Gastroesophageal sphincter (tissue), 3 donors: ENCODE data around the gene UBE4B.

ENCODE experiments used
- EP300 ChIP-seq: sonication (generic); formaldehyde crosslinking; IDR thresholded peaks from one replicate; pipeline ENCODE4 v1.6.1; 2017; ENCODE audit warnings: antibody characterized with exemption, mild to moderate bottlenecking
- POLR2A ChIP-seq, 2 donors: fragments of 450-650 bp; IDR thresholded peaks; one replicate each; pipeline ENCODE4 v1.6.1; 2017; ENCODE audit warnings: antibody characterized with exemption in 2 of 2, mild to moderate bottlenecking in 2 of 2, moderate library complexity in 1 of 2
- POLR2AphosphoS5 ChIP-seq: sonication (generic); formaldehyde crosslinking; IDR thresholded peaks from one replicate; pipeline ENCODE4 v1.6.1; 2017; ENCODE audit warnings: antibody characterized with exemption
- TF ChIP-seq, protein P1 (sequence below), 4 experiments: fragments of 200-600 bp in 2 of 4; fragments of 450-650 bp in 2 of 4; sonication (generic) in 1 of 4; IDR thresholded peaks; one replicate each; pipeline ENCODE4 v1.5.1; 2017 to 2019; ENCODE audit warnings: antibody characterized with exemption in 4 of 4, mild to moderate bottlenecking in 2 of 4, moderate library complexity in 2 of 4

DNA sequence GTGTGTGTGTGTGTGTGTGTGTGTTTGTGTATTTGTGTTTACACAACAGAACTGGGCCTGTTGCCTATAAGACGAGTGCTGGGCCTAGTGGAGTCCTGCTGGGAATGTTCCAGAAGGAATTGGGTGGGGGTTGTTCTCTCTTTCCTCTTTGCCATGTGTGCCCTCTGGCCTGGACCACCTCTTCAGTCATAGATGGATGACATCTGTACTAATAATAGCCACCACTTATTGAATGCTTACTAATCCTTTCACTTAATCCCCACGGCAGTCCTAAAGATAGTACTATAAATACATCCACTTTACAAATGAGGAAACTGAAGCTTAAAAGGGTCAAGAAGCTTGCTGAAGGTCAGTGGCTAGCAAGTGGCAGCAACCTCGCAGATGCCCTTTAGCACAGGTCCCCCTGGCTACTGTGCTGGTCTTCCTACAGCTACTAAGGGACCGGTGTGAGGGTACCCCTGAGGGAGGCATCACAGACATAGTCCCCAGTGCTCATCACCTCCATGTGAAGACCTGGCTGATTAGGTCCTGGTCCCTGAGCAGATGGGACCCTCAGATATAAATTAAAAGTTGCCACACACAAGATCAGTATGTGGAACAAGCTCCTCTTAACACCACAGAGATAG, 122.4 kb downstream of the UBE4B start:
- TF ChIP-seq POLR2A (IDR thresholded peaks at IDR 0.05) (no peak), POLR2AphosphoS5 (peak; percentile 65), EP300 (no peak)
- TF ChIP-seq, protein P1, sequence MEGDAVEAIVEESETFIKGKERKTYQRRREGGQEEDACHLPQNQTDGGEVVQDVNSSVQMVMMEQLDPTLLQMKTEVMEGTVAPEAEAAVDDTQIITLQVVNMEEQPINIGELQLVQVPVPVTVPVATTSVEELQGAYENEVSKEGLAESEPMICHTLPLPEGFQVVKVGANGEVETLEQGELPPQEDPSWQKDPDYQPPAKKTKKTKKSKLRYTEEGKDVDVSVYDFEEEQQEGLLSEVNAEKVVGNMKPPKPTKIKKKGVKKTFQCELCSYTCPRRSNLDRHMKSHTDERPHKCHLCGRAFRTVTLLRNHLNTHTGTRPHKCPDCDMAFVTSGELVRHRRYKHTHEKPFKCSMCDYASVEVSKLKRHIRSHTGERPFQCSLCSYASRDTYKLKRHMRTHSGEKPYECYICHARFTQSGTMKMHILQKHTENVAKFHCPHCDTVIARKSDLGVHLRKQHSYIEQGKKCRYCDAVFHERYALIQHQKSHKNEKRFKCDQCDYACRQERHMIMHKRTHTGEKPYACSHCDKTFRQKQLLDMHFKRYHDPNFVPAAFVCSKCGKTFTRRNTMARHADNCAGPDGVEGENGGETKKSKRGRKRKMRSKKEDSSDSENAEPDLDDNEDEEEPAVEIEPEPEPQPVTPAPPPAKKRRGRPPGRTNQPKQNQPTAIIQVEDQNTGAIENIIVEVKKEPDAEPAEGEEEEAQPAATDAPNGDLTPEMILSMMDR (IDR thresholded peaks at IDR 0.05), result no peak
